Activated CD4-positive, CD25-positive, alpha-beta regulatory T cell treated with anti-CD3 and anti-CD28 coated beads, Interleukin-2, amount 50 U/mL, for 16 hours (primary cell): ENCODE data around the gene SLC12A7.
"Not testable (repeated sequence)": the region's sequence is repeated elsewhere in the genome, so short reads cannot be mapped to it uniquely, and the experiment has no call there.

Source experiments
- DNase-seq: peaks from one replicate; pipeline ENCODE4 v3.0.0-alpha.2; 2020; ENCODE audit warnings: low read depth, low spot score

Gene SLC12A7

GRCh38 chr5:1035421-1036405 lies 76.2 kb downstream of the SLC12A7 start:
- no peak for DNase-seq

- DNase-seq = no peak
Measured at GRCh38 chr5:1034986-1035385, 76.9 kb downstream of the SLC12A7 start.

- DNase-seq = no peak
Measured at GRCh38 chr5:1034421-1034905, 77.4 kb downstream of the SLC12A7 start.

- no peak for DNase-seq
Measured at GRCh38 chr5:1033606-1034420, 78.0 kb downstream of the SLC12A7 start.

- no peak for DNase-seq
Measured at GRCh38 chr5:1033178-1033577, 78.7 kb downstream of the SLC12A7 start.

GRCh38 chr5:1032551-1033027 lies 79.3 kb downstream of the SLC12A7 start:
- DNase-seq = no peak

- DNase-seq = no peak
Measured at GRCh38 chr5:1032011-1032410, 79.9 kb downstream of the SLC12A7 start.

- no peak for DNase-seq
Measured at GRCh38 chr5:1031306-1031959, 80.4 kb downstream of the SLC12A7 start.

- no peak for DNase-seq
Measured at GRCh38 chr5:1030801-1031271, 81.0 kb downstream of the SLC12A7 start.

GRCh38 chr5:1029945-1030625 lies 81.8 kb downstream of the SLC12A7 start:
- DNase-seq = no peak

GRCh38 chr5:1029282-1029944 lies 82.5 kb downstream of the SLC12A7 start:
- DNase-seq = no peak

GRCh38 chr5:1028481-1029281 lies 83.2 kb downstream of the SLC12A7 start:
- no peak for DNase-seq

- no peak for DNase-seq
Measured at GRCh38 chr5:1027631-1028441, 84.0 kb downstream of the SLC12A7 start.

GRCh38 chr5:1026700-1027621 lies 84.9 kb downstream of the SLC12A7 start:
- DNase-seq = no peak

GRCh38 chr5:1021969-1022336 lies 89.9 kb downstream of the SLC12A7 start:
- DNase-seq = not testable (repeated sequence)

GRCh38 chr5:1021136-1021968 lies 90.5 kb downstream of the SLC12A7 start:
- no peak for DNase-seq
